ENCODE measurements around the gene SARNP.
A peak's percentile ranks its signal among the peaks of the same experiment; 100 is the strongest.

The SARNP gene

GRCh38 chr12:55707841-55708694, 109.5 kb downstream of the SARNP start, which contains the start of gene ITGA7:
ITGA7 (minus strand) TSS chr12:55707904; CDS start chr12:55707682, 222 bp downstream.
- TF ChIP-seq, protein P1, sequence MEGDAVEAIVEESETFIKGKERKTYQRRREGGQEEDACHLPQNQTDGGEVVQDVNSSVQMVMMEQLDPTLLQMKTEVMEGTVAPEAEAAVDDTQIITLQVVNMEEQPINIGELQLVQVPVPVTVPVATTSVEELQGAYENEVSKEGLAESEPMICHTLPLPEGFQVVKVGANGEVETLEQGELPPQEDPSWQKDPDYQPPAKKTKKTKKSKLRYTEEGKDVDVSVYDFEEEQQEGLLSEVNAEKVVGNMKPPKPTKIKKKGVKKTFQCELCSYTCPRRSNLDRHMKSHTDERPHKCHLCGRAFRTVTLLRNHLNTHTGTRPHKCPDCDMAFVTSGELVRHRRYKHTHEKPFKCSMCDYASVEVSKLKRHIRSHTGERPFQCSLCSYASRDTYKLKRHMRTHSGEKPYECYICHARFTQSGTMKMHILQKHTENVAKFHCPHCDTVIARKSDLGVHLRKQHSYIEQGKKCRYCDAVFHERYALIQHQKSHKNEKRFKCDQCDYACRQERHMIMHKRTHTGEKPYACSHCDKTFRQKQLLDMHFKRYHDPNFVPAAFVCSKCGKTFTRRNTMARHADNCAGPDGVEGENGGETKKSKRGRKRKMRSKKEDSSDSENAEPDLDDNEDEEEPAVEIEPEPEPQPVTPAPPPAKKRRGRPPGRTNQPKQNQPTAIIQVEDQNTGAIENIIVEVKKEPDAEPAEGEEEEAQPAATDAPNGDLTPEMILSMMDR (IDR thresholded peaks at IDR 0.05; ENCODE audit: insufficient read depth, missing control alignments): no peak
- FAIRE-seq (no peak), DNase-seq (ENCODE audit: insufficient read length, low spot score) (peak; percentile 90)
